Head of caudate nucleus (tissue), 42 donors: ENCODE data around the gene TNFSF13.
A peak's percentile ranks its signal among the peaks of the same experiment; 100 is the strongest.

ENCODE experiments used
- DNase-seq, 42 donors: peaks; one replicate each; pipeline versions ENCODE4 v3.0.0 to v3.0.0-alpha.2; 2020 to 2021; ENCODE audit warnings: mixed read lengths in 7 of 42
- intact Hi-C: fragments of 100-400 bp; cut with DNase I; formaldehyde crosslinking; loops from one replicate; pipeline ENCODE4 v1.15.0; 2022

TNFSF13 gene

DNA sequence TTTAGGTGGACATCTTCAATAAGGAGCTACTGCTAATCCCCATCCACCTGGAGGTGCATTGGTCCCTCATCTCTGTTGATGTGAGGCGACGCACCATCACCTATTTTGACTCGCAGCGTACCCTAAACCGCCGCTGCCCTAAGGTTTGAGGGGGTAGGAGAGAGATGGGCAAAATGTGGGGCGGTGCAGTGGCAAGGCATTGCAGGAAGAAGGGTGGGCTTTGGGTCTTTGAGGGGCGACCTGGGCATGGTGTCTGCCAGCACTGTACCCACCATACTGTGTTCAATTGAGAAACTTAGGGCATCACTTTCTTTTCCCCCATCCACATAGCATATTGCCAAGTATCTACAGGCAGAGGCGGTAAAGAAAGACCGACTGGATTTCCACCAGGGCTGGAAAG, 11.8 kb downstream of the TNFSF13 start:
- intact Hi-C loops: loop anchor here (10.0 kb wide), 1 partner anchor 216 kb away; the partner anchor contains the start of genes KCTD11 and TMEM95
- no peak for DNase-seq

- DNase-seq: no peak
- intact Hi-C loops: loop anchor here (10.0 kb wide), 1 partner anchor 217 kb away; the partner anchor contains the start of genes KCTD11 and TMEM95
Measured at GRCh38 chr17:7572338-7572587, 13.7 kb downstream of the TNFSF13 start.

DNA sequence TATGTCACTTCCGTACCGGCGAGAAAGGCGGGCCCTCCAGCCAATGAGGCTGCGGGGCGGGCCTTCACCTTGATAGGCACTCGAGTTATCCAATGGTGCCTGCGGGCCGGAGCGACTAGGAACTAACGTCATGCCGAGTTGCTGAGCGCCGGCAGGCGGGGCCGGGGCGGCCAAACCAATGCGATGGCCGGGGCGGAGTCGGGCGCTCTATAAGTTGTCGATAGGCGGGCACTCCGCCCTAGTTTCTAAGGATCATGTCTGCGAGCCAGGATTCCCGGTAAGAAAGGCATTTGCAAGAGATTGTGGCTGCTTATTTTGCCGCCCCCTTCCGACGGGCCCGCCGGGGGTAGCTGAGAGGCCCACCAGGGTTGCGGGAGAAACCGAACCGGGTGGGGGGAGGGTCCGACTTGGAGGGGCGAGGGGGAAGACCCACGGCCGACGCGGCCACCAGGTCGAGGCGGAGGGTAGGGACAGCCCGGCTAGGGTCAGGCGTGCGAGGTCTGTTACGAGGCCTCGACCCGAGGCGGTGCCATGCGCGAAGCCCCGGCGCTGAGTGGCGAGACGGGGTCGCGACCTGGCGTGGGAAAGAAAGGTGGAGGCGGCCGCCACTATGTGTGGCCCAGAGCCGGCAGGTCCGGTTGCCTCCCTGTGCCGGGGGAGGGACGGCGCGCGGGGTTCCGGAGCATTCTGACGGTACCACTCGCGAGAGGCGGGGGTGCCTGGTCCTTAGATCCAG, 14.2 kb downstream of the TNFSF13 start:
- intact Hi-C loops: loop anchor here (10.0 kb wide), 1 partner anchor 218 kb away; the partner anchor contains the start of genes KCTD11 and TMEM95
- peak; percentile 98 to 100 (median 100) for DNase-seq

GRCh38 chr17:7573324-7574080, 15.0 kb downstream of the TNFSF13 start:
- intact Hi-C loops: loop anchor here (10.0 kb wide), 1 partner anchor 219 kb away; the partner anchor contains the start of genes KCTD11 and TMEM95

GRCh38 chr17:7574176-7574953, 15.8 kb downstream of the TNFSF13 start:
- no peak for DNase-seq
- intact Hi-C loops: loop anchor here (10.0 kb wide), 1 partner anchor 220 kb away; the partner anchor contains the start of genes KCTD11 and TMEM95

More at GRCh38 chr17:7573324-7574080, 15.0 kb downstream of the TNFSF13 start:
- peak; percentile 76 to 95 (median 89) for DNase-seq

DNA sequence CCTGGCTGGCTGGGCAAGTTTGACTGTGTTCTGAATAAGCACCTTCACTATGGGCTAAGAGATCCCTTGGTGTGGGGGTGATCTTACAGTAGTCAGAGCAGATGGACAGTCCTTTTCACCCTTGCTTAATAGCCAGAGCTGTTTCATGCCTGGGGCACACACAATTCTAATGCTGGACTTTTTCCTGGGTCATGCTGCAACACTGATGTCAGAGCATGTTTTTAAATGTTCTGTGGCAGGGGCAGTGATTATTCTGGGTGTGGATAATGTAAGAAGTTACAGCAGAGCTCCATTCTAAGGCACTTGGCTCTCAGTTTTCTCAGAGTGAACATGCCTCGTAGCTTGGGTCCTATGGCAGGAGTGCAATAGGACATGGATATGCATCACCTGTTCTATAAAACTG, 16.9 kb downstream of the TNFSF13 start:
- intact Hi-C loops: loop anchor here (10.0 kb wide), 1 partner anchor 221 kb away; the partner anchor contains the start of genes KCTD11 and TMEM95
- no peak for DNase-seq

DNA sequence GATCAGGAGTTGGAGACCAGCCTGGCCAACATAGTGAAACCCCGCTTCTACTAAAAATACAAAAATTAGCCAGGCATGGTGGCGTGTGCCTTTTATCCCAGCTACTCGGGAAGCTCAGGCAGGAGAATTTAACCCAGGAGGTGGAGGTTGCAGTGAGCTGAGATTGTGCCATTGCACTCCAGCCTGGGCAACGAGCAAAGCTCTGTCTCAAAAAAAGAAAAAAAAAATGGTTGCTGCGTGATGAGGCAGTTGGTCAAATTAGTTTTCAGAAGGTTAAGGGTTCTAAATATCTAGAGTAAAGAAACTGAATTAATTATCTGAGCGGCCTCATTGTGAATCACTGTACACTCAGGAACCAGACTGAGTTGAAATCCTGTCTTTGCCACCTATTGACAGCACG, 17.4 kb downstream of the TNFSF13 start:
- intact Hi-C loops: loop anchor here (10.0 kb wide), 1 partner anchor 221 kb away; the partner anchor contains the start of genes KCTD11 and TMEM95
- DNase-seq: no peak

DNA sequence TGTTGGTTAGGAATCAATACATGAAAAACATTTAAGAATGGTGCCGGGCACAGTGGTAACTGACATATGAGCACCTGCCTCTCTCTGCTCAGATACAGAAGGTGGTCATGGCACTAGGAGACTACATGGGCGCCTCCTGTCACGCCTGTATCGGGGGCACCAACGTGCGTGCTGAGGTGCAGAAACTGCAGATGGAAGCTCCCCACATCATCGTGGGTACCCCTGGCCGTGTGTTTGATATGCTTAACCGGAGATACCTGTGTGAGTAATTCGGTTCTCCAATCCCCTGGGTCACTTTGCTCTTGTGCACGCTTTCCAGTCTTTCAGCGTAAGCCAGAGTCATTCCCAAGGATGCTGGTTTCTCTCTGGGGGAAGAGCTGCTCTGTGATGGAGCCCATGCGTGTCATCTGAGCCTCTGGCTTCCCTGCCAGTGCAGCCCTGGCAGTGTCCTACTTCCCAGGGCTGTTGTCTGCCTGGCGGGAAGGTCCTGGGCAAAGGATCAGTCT, 17.9 kb downstream of the TNFSF13 start:
- DNase-seq: no peak
- intact Hi-C loops: loop anchor here (10.0 kb wide), 1 partner anchor 222 kb away; the partner anchor contains the start of genes KCTD11 and TMEM95

- DNase-seq: no peak
- intact Hi-C loops: loop anchor here (10.0 kb wide), 1 partner anchor 223 kb away; the partner anchor contains the start of genes KCTD11 and TMEM95
Measured at GRCh38 chr17:7577327-7578199, 19.0 kb downstream of the TNFSF13 start.

GRCh38 chr17:7579001-7579833, 20.7 kb downstream of the TNFSF13 start, which contains the start of gene CD68:
TSS of gene CD68 (plus strand) at chr17:7579638. CDS start at chr17:7579678, 40 bp downstream.
- intact Hi-C loops: loop anchor here (10.0 kb wide), 1 partner anchor 224 kb away; the partner anchor contains the start of genes KCTD11 and TMEM95
- DNase-seq: peak in 21 of 42 donors; percentile 24 to 84 (median 54)

- intact Hi-C loops: loop anchor here (10.0 kb wide), 2 partner anchors 105 to 225 kb away; partner anchors contain the start of genes KCTD11, TMEM95, TP53 and WRAP53
- DNase-seq: peak in 1 of 42 donors; percentile 43
Measured at GRCh38 chr17:7579834-7580603, 21.5 kb downstream of the TNFSF13 start.

GRCh38 chr17:7580604-7581575, 22.3 kb downstream of the TNFSF13 start:
- intact Hi-C loops: loop anchor here (10.0 kb wide), 1 partner anchor 104 kb away; the partner anchor contains the start of genes TP53 and WRAP53
- peak in 11 of 42 donors; percentile 11 to 65 (median 34) for DNase-seq

- intact Hi-C loops: loop anchor here (10.0 kb wide), 1 partner anchor 102 kb away; the partner anchor contains the start of genes TP53 and WRAP53
- peak in 7 of 42 donors; percentile 12 to 47 (median 33) for DNase-seq
Measured at GRCh38 chr17:7582396-7583252, 24.1 kb downstream of the TNFSF13 start.
